Osteocyte (in vitro differentiated cells): ENCODE measurements around the gene MSH3. TPM values are rescaled to one million over a fixed set of nuclear protein-coding genes. Genes with fewer than 3 reads are reported as not detected.

Experiments used
- DNase-seq: peaks from one replicate; pipeline ENCODE4 v3.0.0; 2021; ENCODE audit warnings: mixed read lengths; ENCODE audit not compliant: unreplicated experiment; ENCODE audit errors: extremely low spot score
- H3K27ac Mint-ChIP-seq: one replicate; pipeline ENCODE4 v1.8.0; 2021; ENCODE audit warnings: mild to moderate bottlenecking, mixed read lengths; ENCODE audit not compliant: unreplicated experiment
- H3K27me3 Mint-ChIP-seq: one replicate; pipeline ENCODE4 v1.8.0; 2021; ENCODE audit warnings: mixed read lengths; ENCODE audit not compliant: unreplicated experiment
- H3K36me3 Mint-ChIP-seq: one replicate; pipeline ENCODE4 v1.8.0; 2021; ENCODE audit warnings: mixed read lengths; ENCODE audit not compliant: unreplicated experiment
- H3K4me1 Mint-ChIP-seq: one replicate; pipeline ENCODE4 v1.8.0; 2021; ENCODE audit warnings: mixed read lengths; ENCODE audit not compliant: unreplicated experiment
- H3K4me3 Mint-ChIP-seq: one replicate; pipeline ENCODE4 v1.8.0; 2021; ENCODE audit warnings: mild to moderate bottlenecking, moderate library complexity, mixed read lengths; ENCODE audit not compliant: unreplicated experiment
- H3K9me3 Mint-ChIP-seq: one replicate; pipeline ENCODE4 v1.8.0; 2021; ENCODE audit warnings: mixed read lengths; ENCODE audit not compliant: unreplicated experiment
- total RNA-seq: library from RNA; stranded (reverse); gene quantifications from 2 replicates; pipeline ENCODE4 v1.2.1, GENCODE V29; 2021
- TF ChIP-seq, protein P1 (sequence below): fragments of 200-600 bp; sonication (generic); IDR thresholded peaks from 2 replicates; pipeline ENCODE4 v1.5.0; 2021; ENCODE audit warnings: antibody characterized with exemption, mild to moderate bottlenecking, moderate library complexity

The MSH3 gene
- total RNA-seq, 1 donor from 2014 or later: 14.8 TPM

DNA sequence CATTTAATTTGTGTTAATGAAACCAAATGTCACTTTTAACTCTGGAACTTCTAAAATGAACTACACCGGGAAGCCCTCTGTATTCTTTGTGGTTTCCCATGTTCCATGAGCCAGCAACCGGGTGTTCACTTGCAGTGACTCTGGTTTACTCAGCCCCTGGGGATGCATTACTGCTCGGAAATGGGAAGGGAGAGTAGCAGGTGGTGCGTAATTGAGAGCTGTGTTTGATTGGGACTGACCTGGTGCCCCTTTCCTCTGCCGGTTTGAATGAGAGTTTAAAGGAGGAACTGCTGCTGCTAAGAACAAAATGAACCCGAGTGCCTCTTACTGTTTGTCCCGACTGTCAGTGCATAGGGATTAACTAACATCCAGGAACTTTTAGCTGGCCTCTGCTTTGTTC is 100.4 kb downstream of the MSH3 start:
- no peaks in the 10 kb centered on the region for H3K9me3 Mint-ChIP-seq
- H3K27ac Mint-ChIP-seq: no peak overlapping the region
- DNase-seq: no peak
- TF ChIP-seq, protein P1, sequence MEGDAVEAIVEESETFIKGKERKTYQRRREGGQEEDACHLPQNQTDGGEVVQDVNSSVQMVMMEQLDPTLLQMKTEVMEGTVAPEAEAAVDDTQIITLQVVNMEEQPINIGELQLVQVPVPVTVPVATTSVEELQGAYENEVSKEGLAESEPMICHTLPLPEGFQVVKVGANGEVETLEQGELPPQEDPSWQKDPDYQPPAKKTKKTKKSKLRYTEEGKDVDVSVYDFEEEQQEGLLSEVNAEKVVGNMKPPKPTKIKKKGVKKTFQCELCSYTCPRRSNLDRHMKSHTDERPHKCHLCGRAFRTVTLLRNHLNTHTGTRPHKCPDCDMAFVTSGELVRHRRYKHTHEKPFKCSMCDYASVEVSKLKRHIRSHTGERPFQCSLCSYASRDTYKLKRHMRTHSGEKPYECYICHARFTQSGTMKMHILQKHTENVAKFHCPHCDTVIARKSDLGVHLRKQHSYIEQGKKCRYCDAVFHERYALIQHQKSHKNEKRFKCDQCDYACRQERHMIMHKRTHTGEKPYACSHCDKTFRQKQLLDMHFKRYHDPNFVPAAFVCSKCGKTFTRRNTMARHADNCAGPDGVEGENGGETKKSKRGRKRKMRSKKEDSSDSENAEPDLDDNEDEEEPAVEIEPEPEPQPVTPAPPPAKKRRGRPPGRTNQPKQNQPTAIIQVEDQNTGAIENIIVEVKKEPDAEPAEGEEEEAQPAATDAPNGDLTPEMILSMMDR: no peak
- H3K36me3 Mint-ChIP-seq: peaks cover 19% of the 10 kb centered on the region
- no peak overlapping the region for H3K4me3 Mint-ChIP-seq
- peaks cover 15% of the 10 kb centered on the region for H3K4me1 Mint-ChIP-seq
- H3K27me3 Mint-ChIP-seq: no peaks in the 10 kb centered on the region

DNA sequence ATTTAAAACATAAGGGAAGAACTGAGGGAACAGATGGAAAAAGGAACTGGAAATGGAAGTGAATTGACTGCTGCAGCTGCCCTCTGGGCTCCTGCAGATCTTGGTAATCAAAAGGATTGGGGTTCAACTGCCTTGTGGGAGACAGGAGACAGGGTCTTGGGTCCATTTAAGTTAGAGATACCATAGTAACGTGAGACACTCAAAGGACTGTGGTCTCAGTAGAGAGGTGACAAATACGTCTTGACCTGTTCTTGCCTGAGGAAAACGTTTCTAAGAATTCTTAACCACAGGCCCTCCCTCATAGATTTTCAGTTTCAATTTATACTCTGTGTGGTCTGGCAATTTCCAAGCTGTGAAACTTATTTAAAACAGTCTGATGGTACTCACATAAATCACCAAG is 101.2 kb downstream of the MSH3 start:
- TF ChIP-seq, protein P1: no peak
- no peak overlapping the region for H3K4me3 Mint-ChIP-seq
- no peaks in the 10 kb centered on the region for H3K27me3 Mint-ChIP-seq
- H3K4me1 Mint-ChIP-seq: peaks cover 15% of the 10 kb centered on the region
- H3K27ac Mint-ChIP-seq: no peak overlapping the region
- H3K9me3 Mint-ChIP-seq: no peaks in the 10 kb centered on the region
- DNase-seq: no peak
- H3K36me3 Mint-ChIP-seq: peaks cover 19% of the 10 kb centered on the region

DNA sequence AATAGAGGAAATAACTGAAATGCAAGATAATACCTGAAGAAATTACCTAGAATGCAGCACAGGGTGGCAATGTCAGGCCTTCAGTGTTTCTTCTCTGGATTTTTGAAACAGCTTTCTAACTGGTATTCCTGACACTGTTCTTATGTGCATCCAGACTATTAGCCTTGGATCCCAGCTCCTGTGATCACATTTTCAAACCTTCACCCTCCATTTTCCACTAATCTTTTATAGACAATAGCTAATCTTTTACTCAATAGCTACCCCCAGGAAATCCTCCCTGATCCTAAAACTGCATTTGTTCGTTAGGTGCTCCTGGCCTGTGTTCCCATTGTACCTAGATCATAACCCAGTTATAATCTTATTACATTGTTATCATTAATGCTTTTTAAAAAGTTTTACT is 101.8 kb downstream of the MSH3 start:
- H3K27ac Mint-ChIP-seq: no peak overlapping the region
- H3K4me3 Mint-ChIP-seq: no peak overlapping the region
- TF ChIP-seq, protein P1: no peak
- no peak for DNase-seq
- peaks cover 15% of the 10 kb centered on the region for H3K36me3 Mint-ChIP-seq
- no peaks in the 10 kb centered on the region for H3K9me3 Mint-ChIP-seq
- peaks cover 15% of the 10 kb centered on the region for H3K4me1 Mint-ChIP-seq
- no peaks in the 10 kb centered on the region for H3K27me3 Mint-ChIP-seq

DNA sequence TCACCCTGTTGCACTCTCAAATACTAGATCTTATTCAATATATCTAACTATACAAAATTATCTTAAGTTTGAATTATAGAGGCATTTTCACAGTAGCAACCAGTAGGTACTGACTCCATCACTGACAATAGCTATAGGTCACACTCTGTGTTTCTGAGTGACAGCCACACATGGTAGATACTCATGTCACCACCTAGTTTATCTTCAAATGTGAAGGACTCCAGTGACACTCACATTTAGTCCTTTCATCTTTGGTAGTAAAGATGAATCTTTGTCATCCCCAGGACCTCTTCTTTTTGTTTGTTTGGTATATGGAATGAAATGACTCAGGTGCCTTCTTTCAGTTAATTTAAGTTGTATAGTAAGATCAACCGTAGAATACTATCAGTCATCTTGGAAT is 102.8 kb downstream of the MSH3 start:
- Mint-ChIP-seq H3K36me3 (peaks cover 9% of the 10 kb centered on the region), H3K27ac (no peak overlapping the region), H3K27me3 (no peaks in the 10 kb centered on the region), H3K4me1 (peaks cover 15% of the 10 kb centered on the region), H3K4me3 (no peak overlapping the region), H3K9me3 (no peaks in the 10 kb centered on the region)
- TF ChIP-seq, protein P1: no peak
- DNase-seq: no peak

DNA sequence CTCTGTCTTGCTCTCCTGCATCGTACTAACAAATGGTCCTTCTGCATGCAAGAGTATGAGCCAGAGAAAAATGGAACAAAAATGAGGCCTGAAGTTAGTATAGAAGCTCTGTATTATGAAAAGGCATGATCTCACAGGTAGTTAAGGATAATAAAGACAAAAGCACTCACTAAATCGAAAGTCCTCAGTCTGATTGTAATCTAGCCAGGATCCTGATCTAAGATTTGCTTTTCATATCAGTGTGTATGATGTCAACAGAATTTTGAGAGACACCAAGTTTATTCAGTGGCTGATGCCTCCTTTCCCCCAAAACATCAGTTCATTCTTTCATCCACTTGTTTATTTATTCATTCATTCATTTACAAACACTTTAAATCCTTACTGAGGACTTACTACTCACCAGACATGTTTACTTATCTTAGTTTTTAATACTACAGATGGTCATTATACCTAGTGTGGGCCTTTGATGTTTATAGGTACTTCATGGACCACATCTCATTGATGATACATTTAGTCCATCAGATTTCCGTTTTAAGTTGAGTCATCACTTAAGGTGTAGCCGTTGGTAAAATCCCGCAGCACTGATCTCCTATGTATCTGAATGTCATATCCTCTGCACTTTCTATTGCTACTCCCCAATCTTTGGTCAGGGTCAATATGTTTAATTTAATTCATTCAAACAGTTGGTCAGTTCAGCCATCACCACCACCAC is 105.6 kb downstream of the MSH3 start:
- DNase-seq: no peak
- TF ChIP-seq, protein P1: no peak
- Mint-ChIP-seq H3K36me3 (peaks cover 3% of the 10 kb centered on the region), H3K27me3 (no peaks in the 10 kb centered on the region), H3K4me3 (no peak overlapping the region), H3K4me1 (peaks cover 12% of the 10 kb centered on the region), H3K9me3 (no peaks in the 10 kb centered on the region), H3K27ac (no peak overlapping the region)
